ENCODE results near the gene GGTLC2. TPM values are rescaled to one million over a fixed set of nuclear protein-coding genes. Genes with fewer than 3 reads are reported as not detected.

GGTLC2 gene
- not detected in 2 replicates for total RNA-seq

DNA sequence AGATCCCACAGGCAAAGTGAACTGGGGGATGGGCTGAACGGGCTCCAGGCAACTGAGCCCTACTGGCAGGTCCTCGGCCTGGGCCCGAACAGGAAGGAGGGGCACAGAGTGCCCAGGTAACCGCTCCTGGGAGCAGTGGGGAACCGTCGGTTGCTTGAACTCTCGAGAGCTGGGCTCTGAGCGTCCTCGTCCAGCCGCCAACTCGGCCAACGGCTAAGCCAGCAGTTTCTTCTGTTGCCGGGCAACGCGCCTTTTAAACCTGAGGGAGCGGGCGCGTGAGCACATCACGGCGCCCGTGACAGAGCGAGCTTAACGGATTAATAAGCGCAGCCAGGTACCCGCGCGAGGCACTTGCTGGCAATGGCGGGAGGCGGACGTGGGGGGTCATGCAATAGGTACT is at the start of gene GGTLC2:
Gene GGTLC2 (plus strand): TSS at position 301 of the 400 bp plus-strand sequence. CDS start 1,732 bp downstream, outside the sequence.

Other genes with a start within 250 kb of the GGTLC2 start
- gene ZNF280B, start 135.9 kb upstream of the GGTLC2 start, total RNA-seq = under 0.01 and 0.64 TPM in 2 replicates
- gene ZNF280A, start 124.3 kb upstream of the GGTLC2 start, total RNA-seq = under 0.01 TPM in 1 of 2 replicates, not detected in the other
- not detected in 2 replicates for gene PRAME, start 85.3 kb upstream of the GGTLC2 start, total RNA-seq
- gene IGLL5, start 243.2 kb downstream of the GGTLC2 start, total RNA-seq = not detected in 2 replicates

Data from nasal cavity respiratory epithelium epithelial cell of viscerocranial mucosa (primary cell).